ENCODE results near the gene FXYD5. TPM values are rescaled to one million over a fixed set of nuclear protein-coding genes. Genes with fewer than 3 reads are reported as not detected.

Gene FXYD5
- total and polyA plus RNA-seq, 10 of the 15 experiments (the other 5 are each of a cell fraction or from before 2014, with no cell fraction given) = 30.0 to 159 (median 93.9) TPM

GRCh38 chr19:35206379-35206778, 51.8 kb downstream of the FXYD5 start (continued):
- TF ChIP-seq SREBF2 (IDR thresholded peaks at IDR 0.05; ENCODE audit: low read length) (no peak), NFYB (IDR thresholded peaks at IDR 0.05; ENCODE audit: insufficient read depth, low read depth, low read length) (no peak), ZNF274 (IDR thresholded peaks at IDR 0.05; ENCODE audit: insufficient read depth, insufficient read length) (no peak), SMC3 (IDR thresholded peaks at IDR 0.05; ENCODE audit: borderline replicate concordance, low read length) (no peak), POU2F2 (IDR thresholded peaks at IDR 0.05; ENCODE audit: borderline replicate concordance, low read depth, low read length) (no peak), SKIL (IDR thresholded peaks at IDR 0.05; ENCODE audit: low read depth, poor library complexity, severe bottlenecking) (no peak), HCFC1 (IDR thresholded peaks at IDR 0.05; ENCODE audit: low read length) (no peak), EP300 (IDR thresholded peaks at IDR 0.05; ENCODE audit: borderline replicate concordance in 1 of 2, control insufficient read depth in 1 of 2, low read depth in 2 of 2, low read length in 2 of 2) (no peak), MLLT1 (IDR thresholded peaks at IDR 0.05) (no peak), IKZF2 (IDR thresholded peaks at IDR 0.05) (peak; percentile 68 to 79), NKRF (conservative IDR thresholded peaks at IDR 0.05) (no peak), ZBED1 (IDR thresholded peaks at IDR 0.05; ENCODE audit: borderline replicate concordance) (no peak), CREB1 (IDR thresholded peaks at IDR 0.05; ENCODE audit: low read depth) (no peak), MTA3 (IDR thresholded peaks at IDR 0.05; ENCODE audit: borderline replicate concordance, low read length) (no peak), KAT2A (conservative IDR thresholded peaks at IDR 0.05; ENCODE audit: control insufficient read depth, low read depth, low read length) (no peak), TCF3 (IDR thresholded peaks at IDR 0.05; ENCODE audit: borderline replicate concordance, insufficient read depth, low read depth, low read length) (no peak), EZH2 (IDR thresholded peaks at IDR 0.05; ENCODE audit: borderline replicate concordance, control insufficient read depth, low read depth, low read length) (no peak), PRDM15 (CRISPR knock-in tag; IDR thresholded peaks at IDR 0.05) (no peak), FOXK2 (IDR thresholded peaks at IDR 0.05) (no peak), USF2 (IDR thresholded peaks at IDR 0.05; ENCODE audit: borderline replicate concordance, low read depth, low read length) (no peak)

All from GM12878 (cell line).